Measurements from ENCODE around the gene DNAI2. TPM values are rescaled to one million over a fixed set of nuclear protein-coding genes. Genes with fewer than 3 reads are reported as not detected.

The DNAI2 gene, protein sequence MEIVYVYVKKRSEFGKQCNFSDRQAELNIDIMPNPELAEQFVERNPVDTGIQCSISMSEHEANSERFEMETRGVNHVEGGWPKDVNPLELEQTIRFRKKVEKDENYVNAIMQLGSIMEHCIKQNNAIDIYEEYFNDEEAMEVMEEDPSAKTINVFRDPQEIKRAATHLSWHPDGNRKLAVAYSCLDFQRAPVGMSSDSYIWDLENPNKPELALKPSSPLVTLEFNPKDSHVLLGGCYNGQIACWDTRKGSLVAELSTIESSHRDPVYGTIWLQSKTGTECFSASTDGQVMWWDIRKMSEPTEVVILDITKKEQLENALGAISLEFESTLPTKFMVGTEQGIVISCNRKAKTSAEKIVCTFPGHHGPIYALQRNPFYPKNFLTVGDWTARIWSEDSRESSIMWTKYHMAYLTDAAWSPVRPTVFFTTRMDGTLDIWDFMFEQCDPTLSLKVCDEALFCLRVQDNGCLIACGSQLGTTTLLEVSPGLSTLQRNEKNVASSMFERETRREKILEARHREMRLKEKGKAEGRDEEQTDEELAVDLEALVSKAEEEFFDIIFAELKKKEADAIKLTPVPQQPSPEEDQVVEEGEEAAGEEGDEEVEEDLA
- not detected for total RNA-seq (ENCODE audit: insufficient read depth, low replicate concordance)

DNA sequence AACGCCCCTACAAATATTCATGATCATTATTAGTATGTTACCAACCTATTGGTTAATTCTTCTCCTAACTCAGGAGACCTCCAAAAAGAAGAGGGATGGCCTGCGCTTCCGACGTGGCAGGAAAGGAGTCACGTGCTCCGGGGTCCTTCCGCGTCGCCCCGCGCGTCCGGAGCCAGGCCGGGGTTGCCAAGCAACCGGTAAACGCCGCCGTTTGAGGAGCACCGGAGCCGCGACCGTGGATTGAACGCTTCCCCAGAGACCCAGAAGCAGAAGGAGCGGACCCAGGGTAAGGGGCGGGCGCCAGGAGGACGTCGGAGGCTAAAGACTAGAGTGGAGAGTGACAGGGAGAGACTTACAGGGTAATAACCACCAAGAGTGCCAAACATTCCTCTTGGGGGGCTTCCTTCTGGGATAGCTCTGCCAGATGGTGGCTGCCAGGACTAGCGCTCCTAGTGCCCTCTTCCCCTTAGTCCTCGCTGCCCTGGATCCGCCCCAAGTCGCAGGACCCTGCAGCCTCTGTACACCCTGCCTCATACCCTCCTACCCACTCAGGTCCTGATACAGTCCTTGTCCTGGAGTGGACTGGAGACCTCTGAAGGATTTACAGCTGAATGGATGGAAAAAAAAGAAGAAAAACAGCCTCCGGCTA, at the start of gene DNAI2:
DNAI2 (plus strand) TSS at position 175 of the 649 bp plus-strand sequence. CDS start 7,584 bp downstream, outside the sequence.
- no peak for DNase-seq (ENCODE audit: low spot score)

DNA sequence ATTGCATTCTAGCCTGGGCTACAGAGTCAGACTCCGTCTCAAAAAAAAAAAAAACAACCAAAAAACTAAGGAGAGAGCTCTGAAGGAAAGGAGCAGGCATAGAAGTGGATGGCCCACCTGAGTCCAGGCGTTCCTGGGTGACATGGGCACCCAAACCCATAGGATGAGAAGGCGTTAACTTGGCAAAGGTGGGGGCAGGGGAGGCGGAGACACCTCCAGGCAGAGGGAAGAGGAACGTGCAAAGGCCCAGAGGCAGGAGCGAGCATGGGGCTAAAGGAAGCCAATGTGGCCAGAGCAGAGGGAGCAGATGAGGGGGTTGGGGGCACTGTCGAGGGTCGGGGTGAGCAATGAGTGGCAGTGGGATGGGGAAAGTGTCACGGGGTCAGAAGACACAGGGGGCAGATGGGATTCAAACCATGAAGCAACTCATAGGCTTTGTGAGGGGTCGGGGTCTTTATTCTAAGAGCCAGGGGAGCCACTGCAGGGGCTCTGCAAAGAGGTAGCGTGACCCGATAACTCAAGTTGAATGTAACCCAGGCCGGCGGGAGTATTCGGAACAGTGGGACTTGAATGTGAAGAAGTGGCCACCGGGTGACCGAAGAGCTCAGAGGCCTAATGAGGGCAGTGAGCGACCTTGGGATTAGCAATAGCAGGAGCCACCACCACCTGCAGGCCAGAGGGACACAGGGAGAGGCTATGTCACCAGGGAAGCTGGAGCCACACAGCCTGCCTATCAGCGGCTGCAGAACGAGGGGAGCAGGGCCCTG, 48.9 kb upstream of the DNAI2 start:
- DNase-seq (ENCODE audit: low spot score): no peak

DNA sequence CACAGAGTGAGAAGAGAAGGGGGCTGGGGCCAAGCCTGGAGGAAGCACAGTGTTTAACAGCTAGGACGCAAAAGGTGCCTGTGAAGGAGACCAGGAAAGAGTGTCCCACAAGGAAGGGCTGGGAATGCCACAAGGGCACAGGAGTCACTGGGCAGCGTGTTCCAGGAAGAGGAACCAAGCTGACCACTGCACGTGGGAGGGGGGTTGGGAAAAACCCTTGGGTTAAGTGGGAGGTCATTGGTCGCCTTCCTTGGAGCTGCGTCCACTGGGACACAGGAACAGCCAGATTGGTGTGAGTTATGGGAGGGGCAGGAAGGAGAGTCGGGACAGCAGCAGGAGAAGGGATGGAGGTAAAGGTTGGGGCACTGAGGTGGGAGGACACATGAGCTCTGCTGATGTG, 47.8 kb upstream of the DNAI2 start:
- no peak for DNase-seq (ENCODE audit: low spot score)

DNA sequence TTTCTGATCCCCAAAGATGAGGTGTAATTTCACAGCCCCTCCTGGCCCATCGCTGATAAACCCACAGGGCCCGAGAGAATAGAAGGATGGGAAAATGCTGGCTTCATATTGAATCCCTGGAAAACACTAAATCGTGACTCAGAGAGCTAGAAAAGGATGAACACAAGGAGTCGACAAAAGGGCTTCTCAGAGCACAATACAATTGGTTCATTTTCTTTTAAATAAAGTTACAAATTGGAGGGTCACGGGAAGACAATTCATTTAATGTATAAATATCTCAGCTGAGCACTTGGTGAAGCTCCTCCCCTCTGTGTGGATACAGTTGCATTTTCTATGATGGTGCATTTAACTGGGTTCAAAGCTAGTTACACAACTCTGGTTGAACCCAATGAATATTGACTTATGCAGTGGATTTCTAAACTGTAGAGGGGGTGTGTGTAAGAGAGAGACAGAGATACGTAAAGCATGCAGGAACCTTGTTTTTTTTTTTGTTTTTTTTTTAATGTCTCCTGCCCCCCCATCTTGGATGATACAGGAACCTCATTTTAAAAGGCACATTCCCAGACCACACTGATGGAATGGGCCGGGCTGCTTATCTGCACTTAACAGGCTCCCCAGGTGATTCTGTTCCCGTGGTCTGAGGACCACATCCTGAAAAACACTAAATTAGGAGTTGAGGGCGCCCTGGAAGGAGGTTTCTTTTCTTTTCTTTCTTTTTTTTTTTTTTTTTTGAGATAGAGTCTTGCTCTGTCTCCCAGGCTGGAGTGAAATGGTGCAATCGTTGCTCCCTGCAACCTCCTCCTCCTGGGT, 46.6 kb upstream of the DNAI2 start:
- no peak for DNase-seq (ENCODE audit: low spot score)

DNA sequence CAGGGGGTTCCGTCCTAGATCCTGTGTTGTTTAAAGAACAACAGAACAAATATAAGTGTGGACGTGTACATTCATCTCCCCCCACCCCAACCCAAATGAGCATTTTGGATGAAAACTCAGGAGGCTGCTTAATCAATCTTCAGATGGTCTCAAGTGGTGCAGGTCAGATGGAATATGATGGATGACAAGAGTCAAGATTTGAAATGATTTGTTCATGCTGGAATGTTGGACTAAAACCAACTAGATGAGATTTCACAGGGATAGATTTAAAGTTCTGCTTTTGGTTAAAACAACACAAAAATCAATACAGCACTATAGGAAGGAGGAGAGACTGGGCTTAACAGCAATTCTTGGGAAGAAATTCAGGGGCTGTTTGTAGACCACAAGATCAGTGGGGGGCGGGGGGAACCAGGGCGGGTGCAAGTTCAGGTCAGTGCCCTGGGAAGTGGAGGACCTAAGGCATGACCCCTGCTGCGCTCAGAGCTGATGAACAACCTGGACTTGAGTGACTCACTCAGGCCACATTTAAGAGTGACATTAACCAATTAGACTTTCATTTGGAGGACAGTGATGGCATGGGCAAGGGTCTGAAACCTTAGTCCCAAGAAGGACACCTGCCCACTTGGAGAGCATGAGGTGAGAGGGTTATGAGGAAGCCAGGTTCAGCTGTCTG, 45.6 kb upstream of the DNAI2 start:
- DNase-seq (ENCODE audit: low spot score): no peak

DNA sequence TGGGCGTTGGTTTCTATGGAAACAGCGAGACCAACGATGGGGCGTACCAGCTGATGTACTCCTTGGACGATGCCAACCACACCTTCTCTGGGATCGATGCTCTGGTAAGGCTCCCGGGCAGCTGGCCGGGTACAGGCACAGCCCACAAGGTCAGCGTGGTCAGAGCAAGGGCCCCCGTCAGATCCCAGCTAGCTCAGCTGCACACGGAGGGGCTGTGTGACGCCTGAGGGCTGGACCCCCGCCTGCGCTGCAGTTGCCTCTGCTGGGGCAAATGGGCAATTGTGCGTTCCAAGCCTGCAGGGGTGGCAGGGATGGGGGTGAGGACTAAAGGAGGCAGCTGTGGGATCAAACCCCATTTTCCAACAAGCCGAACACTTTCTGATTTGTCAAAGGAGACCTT, 43.1 kb upstream of the DNAI2 start:
- DNase-seq (ENCODE audit: low spot score): no peak

DNA sequence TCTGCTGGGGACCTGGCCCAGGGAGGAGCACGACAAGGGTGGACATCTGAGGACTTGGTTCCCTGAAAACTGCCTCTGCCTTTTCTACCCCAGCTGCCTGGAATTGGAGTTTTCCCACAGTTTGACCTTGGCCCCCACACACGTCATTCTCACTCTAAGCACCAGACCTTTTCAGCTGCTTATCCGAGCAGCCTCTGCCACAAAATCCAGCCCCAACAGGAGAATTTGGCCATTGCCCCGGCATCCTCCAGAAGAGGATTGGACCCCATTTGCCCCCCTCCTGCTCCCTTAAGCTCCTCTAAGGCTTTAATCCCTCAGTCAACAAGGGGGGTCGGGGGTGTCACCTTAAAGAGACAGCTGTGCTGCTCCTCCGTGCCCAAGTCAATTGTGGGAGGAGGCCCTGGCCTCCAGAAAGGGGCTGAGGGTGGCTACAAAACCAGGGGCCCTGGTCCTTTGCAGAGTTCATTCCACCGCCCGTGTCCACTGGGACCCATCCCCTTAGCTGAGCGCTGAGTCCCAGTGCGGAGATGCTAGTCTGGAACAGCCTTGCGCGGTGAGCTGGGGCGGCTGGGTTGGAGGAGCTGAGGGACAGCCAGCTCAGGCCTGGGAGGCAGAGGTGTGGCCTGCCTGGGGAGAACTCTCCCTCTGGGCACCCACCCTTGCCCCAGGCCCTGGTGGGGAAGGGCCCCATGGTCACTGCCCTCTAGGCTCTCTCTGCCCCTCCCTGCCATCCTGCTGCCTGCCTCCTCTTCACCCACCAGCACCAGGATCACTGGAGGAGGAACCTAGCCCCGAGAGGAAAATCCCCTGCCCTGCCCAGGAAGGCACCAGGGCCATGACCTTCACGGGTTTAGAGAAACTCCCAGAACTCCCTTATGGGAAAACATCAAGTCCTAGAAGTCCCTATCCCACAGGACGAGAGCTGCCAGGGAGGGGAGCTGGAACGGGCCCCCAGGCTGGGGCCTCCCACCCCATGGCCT, 41.8 kb upstream of the DNAI2 start:
- DNase-seq (ENCODE audit: low spot score): peak; percentile 58

DNA sequence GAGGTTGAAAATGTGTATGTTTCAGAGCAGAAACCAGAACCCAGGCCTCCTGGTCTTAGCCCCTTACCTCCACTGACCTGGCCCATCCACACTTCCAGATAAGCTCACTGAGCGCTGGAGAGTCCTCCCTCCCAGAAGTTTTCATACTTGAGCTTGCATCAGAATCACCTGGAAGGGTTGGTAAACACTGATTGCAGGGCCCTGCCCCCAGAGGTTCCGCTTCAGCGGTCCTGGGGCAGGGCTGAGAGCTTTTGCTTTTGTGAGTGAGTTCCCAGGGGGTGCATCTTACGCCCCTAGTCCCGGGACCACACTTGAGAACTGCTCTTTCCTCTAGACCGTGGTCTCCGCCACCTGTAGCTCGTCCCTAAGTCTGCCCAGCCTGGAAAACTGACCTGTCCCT, 40.1 kb upstream of the DNAI2 start:
- no peak for DNase-seq (ENCODE audit: low spot score)

DNA sequence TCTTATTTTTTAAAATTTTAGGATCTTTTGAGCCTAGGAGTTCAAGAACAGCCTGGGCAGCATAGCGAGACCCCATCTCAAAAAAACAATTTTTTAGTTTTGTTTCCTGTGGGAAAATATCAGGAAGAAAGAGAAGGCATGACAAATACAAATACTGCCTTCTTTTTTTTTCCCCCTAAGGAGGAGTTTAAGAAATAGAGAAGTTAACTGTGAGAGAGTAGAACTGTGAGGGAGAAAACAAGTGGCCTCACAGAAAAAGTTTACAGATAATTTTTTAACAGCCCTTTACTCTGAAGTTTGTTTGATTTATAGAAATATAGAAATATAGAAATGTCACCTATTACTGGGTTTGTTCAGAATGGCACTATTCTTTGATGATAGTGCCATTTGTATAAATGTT, 39.5 kb upstream of the DNAI2 start:
- no peak for DNase-seq (ENCODE audit: low spot score)

DNA sequence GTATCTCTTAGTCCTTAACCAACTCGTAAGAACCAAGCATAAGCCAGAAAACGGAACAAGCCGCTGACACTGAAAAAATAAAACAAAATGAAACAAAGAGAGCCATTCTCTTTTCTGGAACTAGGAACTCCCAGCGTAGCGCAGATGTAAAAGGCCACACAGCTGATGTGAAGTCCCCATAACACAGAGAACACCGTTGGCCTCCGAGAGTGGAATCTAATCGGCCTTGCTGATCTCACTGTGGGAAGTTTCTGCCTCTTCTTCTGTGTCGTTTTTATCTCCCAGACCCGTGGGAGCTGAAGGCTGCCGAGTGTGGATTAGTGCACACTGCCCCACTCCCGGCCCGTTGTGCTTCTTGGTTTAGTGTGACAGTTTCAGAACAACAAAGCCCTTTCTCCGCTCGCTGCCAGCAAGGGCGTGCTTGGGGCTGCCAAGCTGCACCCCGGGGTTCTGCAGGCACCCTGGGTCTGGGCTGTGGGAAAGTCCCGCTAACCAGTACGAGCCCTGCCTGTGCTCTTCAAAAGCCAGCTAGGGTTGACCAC, 38.9 kb upstream of the DNAI2 start:
- peak; percentile 50 for DNase-seq (ENCODE audit: low spot score)

DNA sequence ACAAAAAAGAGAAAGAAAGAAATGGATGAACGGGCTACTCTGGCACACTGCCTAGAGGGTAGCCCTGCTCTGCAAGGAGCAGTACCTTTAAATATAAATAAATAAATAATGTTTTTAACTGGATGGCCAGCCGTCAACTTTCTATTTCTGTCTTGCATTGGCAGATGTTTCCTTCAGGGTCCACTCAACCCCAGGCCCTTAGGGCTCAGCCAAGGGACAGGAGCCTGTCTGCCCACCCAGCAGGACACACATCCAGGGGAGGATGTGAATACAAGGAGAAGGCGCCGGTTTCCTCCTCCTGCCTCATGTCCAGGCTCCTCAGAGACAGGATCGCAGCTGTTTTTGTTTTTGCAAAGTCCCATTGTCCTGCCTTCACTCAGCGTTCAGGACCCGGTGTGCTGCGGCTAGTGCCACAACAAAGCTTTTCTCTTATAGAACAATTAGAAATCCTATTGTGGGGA, 38.1 kb upstream of the DNAI2 start:
- DNase-seq (ENCODE audit: low spot score): no peak

DNA sequence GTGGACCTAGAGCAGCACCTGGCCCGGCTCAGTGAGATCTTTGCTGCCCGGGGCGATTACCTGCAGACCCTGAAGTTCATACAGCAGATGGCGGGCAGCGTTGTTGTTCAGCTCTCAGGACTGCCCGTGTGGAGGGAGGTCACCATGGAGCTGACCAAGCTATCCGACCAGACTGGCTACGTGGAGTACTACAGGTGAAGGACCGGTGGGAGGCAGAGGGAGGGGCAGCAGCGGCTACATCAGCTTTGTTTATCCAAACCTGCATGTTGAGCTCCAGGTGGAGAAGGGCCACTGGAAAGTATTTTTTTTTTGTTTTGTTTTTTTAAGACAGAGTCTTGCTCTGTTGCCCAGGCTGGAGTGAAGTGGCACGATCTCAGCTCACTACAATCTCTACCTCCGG, 36.7 kb upstream of the DNAI2 start:
- DNase-seq (ENCODE audit: low spot score): no peak

DNA sequence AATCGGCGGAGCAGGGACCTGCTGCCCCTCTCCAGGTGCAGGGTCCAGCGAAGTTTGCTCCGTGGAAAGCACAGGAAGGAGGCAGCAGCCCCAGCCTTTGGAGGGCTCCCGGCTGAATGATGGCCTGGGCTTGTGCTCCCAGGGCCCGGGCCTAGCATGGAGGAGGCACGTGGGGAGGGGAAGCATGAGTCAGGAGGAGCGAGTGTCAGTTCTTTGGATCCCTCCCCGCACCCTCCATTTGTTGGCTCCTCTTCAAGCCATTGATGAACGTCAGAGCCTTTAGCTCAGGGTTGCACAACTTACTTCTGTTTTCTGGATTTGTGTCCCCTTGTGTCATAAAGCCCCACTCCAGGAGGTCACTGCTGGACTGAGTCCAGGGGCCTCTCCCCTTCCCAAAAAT, 34.9 kb upstream of the DNAI2 start:
- no peak for DNase-seq (ENCODE audit: low spot score)

DNA sequence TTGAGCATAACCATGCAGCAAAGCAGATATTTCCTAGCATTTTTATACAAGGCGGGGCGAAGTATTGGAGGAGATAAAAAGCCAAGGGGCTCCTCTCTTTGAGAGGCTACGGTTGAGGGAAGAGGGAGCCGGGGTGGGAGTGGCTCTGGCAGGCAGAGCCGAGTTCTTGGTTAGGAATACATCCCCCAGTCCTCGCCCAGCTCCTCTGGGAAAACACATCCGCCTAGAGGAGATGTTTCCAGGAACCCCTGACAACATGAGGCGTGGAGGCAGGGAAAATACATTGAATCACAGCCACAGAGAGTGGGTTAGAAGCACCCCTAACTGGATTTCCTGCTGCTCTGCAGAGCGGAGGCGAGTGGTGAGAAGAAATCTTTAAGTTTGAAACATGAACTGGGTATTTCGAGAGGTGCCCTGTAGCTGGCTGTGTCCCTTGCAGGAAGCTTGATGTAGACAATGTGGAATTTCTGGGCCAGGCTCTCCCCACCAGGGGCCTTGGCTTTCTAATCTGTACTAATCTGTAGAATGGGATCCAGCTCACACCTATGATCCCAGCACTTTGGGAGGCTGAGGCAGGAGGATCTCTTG, 33.3 kb upstream of the DNAI2 start:
- DNase-seq (ENCODE audit: low spot score): peak; percentile 96

DNA sequence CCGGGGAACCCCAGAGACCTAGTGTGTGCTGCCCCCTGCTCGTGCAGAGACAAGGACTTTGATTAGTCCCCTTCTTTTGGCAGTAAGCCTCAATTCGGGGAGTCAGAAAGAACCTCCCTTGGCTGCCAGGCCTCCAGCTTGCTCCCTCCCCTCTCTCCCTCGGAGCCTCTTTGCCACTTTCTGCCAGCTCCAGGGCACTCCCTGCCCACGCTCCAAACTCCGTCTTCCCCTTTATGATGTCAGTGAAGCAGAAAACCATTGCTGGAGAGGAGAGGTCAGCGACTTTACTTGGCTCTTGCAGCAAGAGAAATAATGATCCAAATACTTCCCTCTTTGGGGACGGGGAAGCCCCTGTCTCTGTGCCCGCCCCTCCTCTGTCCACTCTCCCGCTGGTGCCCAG, 32.6 kb upstream of the DNAI2 start:
- peak; percentile 46 for DNase-seq (ENCODE audit: low spot score)

DNA sequence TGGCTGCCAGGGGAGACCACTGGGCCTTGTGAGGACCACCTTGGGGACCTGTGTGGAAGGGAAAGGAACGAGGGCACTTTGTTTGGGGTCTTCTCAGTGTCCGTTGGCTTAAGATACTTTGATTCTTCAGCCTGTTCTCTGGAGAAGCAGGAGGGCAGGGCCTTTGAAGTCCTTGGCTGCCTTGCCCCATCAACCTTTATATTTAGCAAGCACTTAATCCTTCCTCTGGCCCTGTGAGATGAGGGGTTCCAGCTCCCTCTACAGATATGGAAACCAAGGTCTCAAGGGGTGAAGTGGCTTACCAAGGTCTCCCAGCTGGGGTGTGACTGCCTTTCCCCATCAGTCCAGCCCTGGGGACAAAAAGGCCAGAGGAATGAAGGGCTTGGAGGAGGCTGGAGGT, 32.2 kb upstream of the DNAI2 start:
- DNase-seq (ENCODE audit: low spot score): peak; percentile 52

DNA sequence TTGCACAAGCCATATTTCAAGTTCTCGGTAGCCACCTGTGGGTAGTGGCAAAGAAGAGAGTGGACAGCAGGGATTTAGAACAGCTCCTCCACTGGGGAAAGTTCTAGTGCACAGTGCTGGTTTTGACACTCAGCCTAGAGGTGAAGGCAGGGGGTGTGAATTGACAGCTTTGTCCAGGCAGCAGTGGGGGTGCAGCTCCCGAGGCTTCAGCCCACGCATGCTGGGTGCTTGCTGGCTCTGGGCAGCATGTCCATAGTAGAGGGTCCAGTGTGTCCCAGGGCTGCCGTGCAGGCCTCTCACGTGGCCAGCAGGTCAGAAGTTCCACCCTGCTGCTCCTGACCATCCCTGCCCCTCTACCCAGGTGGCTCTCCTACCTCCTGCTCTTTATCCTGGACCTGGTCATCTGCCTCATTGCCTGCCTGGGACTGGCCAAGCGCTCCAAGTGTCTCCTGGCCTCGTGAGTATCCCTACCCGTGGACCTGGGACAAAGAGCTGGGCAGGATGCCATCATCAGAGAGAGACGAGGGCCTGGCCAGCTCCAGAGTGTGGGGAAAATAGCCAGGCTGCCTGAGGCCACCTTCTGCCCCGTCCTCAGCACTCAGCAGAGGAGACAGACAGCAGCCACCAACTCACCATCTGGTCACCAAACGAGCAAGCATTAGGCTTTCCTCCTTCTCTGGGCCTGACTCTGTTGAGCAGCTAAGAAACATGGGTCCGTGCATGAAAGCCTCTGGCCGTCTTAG, 30.9 kb upstream of the DNAI2 start:
- no peak for DNase-seq (ENCODE audit: low spot score)

DNA sequence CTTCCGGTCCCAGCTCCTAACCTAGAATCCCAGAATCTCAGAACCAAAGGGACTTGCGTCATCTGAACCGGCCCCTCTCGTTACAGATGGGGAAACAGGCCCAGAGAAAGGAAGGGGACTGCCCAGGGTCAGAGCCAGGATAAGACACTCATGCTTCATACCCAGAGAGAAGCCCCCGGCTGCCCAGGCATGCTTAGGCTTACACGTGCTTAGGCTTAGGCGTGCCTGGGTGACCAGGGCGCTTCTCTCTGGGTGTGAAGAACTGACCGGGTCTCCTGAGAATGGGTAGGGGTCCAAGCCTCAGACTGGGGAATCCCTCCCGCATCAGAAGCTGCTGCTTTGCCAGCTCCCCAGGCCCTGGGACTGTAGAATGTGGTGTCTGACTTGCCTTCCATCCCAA, 29.9 kb upstream of the DNAI2 start:
- no peak for DNase-seq (ENCODE audit: low spot score)

Data from umbilical cord (tissue), 2 donors.